K562 (cell line): Measurements from ENCODE around the gene CNTRL. TPM values are rescaled to one million over a fixed set of nuclear protein-coding genes. Genes with fewer than 3 reads are reported as not detected.

ENCODE experiments used
- BRD9 ChIP-seq: fragments of 450-650 bp; IDR thresholded peaks from 2 replicates; pipeline ENCODE4 v1.6.1; 2018; ENCODE audit warnings: low read depth; ENCODE audit not compliant: partially characterized antibody
- CHD4 ChIP-seq: fragments of 200-600 bp; sonication (generic); IDR thresholded peaks from 3 replicates; pipeline ENCODE4 v1.6.1; 2012; ENCODE audit warnings: low read depth, mild to moderate bottlenecking, mixed read lengths, low read length, inconsistent platforms; ENCODE audit not compliant: insufficient read depth, insufficient replicate concordance, poor library complexity, severe bottlenecking
- ERF ChIP-seq: fragments of 450-650 bp; formaldehyde crosslinking; IDR thresholded peaks from 2 replicates; pipeline ENCODE4 v1.4.0; 2020; ENCODE audit warnings: mild to moderate bottlenecking, mixed read lengths
- GABPA ChIP-seq: fragments of 200-800 bp; sonication (Bioruptor generic); conservative IDR thresholded peaks from 2 replicates; pipeline ENCODE4 v1.6.1; 2016; ENCODE audit warnings: low read depth, missing genetic modification characterization, missing compliant biosample characterization
- GABPB1 ChIP-seq: sonication (generic); formaldehyde crosslinking; IDR thresholded peaks from 2 replicates; pipeline ENCODE4 v1.8.0; 2022; ENCODE audit warnings: mild to moderate bottlenecking, missing genetic modification reagents
- GATAD2A ChIP-seq: fragments of 450-650 bp; IDR thresholded peaks from 2 replicates; pipeline ENCODE4 v1.6.1; 2017
- IFI16 ChIP-seq: fragments of 250-450 bp; sonication (Bioruptor Pico); IDR thresholded peaks from 2 replicates; pipeline ENCODE4 v2.1.2; 2022; ENCODE audit warnings: mild to moderate bottlenecking, inconsistent platforms
- MXI1 ChIP-seq: IDR thresholded peaks from 2 replicates; pipeline ENCODE4 v1.6.1; 2011; ENCODE audit warnings: low read depth, mild to moderate bottlenecking, improper control_type of control experiment, low read length
- MYC ChIP-seq, 2 experiments: fragments of 250-450 bp in 1 of 2; sonication (Bioruptor Pico) in 1 of 2; IDR thresholded peaks; 2 replicates each; pipeline versions ENCODE4 v1.5.1 to v1.6.1; 2012 to 2021; ENCODE audit warnings: low read depth in 2 of 2, borderline replicate concordance in 1 of 2, improper control_type of control experiment in 1 of 2, low read length in 1 of 2, mild to moderate bottlenecking in 1 of 2, moderate library complexity in 1 of 2
- POLR2H ChIP-seq: IDR thresholded peaks from 2 replicates; pipeline ENCODE4 v1.6.1; 2016; ENCODE audit warnings: missing genetic modification characterization, low read depth, mild to moderate bottlenecking, control low read depth, missing compliant biosample characterization, moderate library complexity
- RNF2 ChIP-seq: sonication (generic); IDR thresholded peaks from 2 replicates; pipeline ENCODE4 v1.6.1; 2016
- SMAD4 ChIP-seq: fragments of 250-450 bp; sonication (Bioruptor Pico); conservative IDR thresholded peaks from 2 replicates; pipeline ENCODE4 v1.8.0; 2021; ENCODE audit warnings: inconsistent platforms, mild to moderate bottlenecking, moderate library complexity
- TARDBP ChIP-seq: fragments of 450-650 bp; IDR thresholded peaks from 2 replicates; pipeline ENCODE4 v1.6.1; 2016
- TBP ChIP-seq: optimal IDR thresholded peaks from 2 replicates; pipeline ENCODE3; 2011; ENCODE audit warnings: low read depth, low read length, improper control_type of control experiment
- TCF7L2 ChIP-seq: fragments of 150-350 bp; IDR thresholded peaks from 2 replicates; pipeline ENCODE4 v1.6.1; 2016; ENCODE audit warnings: low read depth, mild to moderate bottlenecking, low read length, moderate library complexity
- ZKSCAN1 ChIP-seq: fragments of 150-350 bp; IDR thresholded peaks from 2 replicates; pipeline ENCODE4 v1.6.1; 2016; ENCODE audit warnings: low read depth, low read length
- ZKSCAN8 ChIP-seq: fragments of 200-800 bp; sonication (Bioruptor generic); IDR thresholded peaks from 2 replicates; pipeline ENCODE4 v1.6.1; 2016; ENCODE audit warnings: missing genetic modification characterization, missing compliant biosample characterization
- ZNF75A ChIP-seq: fragments of 450-650 bp; formaldehyde crosslinking; IDR thresholded peaks from 2 replicates; pipeline ENCODE4 v1.4.0; 2020; ENCODE audit warnings: mild to moderate bottlenecking
- polyA plus RNA-seq, 8 experiments: library from polyadenylated mRNA; depleted of rRNA in 4 of 8; stranded (reverse) in 5 of 8; unstranded in 3 of 8; fragments of >200 nt; fragmentation: Nextera tagmentation in 2 of 8; fragmentation: Illumina TruSeq in 1 of 8; extraction: Ambion mirVana in 2 of 8; extraction: Trizol in 1 of 8; gene quantifications; 2 replicates each; pipeline versions ENCODE4 v1.2.1 to v1.2.3, GENCODE V29; 2011 to 2014; ENCODE audit warnings: inconsistent platforms in 1 of 8, missing spikeins in 1 of 8
- total RNA-seq, 7 experiments: library from RNA; depleted of rRNA in 6 of 7; stranded (reverse); fragments of >200 nt in 6 of 7; fragmentation: Illumina TruSeq in 2 of 7; extraction: Trizol in 2 of 7; gene quantifications; 2 replicates each; pipeline versions ENCODE4 v1.2.1 to v1.2.3, GENCODE V29; 2011 to 2021; ENCODE audit warnings: low replicate concordance in 1 of 7
- TF ChIP-seq, protein P1 (sequence below): fragments of 450-650 bp; IDR thresholded peaks from 2 replicates; pipeline ENCODE4 v1.6.1; 2016; ENCODE audit warnings: low read depth, mild to moderate bottlenecking, moderate library complexity
- TF ChIP-seq, protein P2 (sequence below): fragments of 250-450 bp; sonication (Bioruptor Pico); IDR thresholded peaks from 2 replicates; pipeline ENCODE4 v1.4.0; 2020; ENCODE audit warnings: mild to moderate bottlenecking, moderate library complexity
- TF ChIP-seq, protein P3 (sequence below): IDR thresholded peaks from 2 replicates; pipeline ENCODE4 v1.6.1; 2011; ENCODE audit warnings: borderline replicate concordance, low read depth, mild to moderate bottlenecking, moderate library complexity, low read length; ENCODE audit not compliant: insufficient read depth, poor library complexity, severe bottlenecking
- TF ChIP-seq, protein P4 (sequence below): fragments of 450-650 bp; IDR thresholded peaks from 2 replicates; pipeline ENCODE4 v1.6.1; 2016

Gene CNTRL
- total and polyA plus RNA-seq, 9 of the 15 experiments (the other 6 are each of a cell fraction or from before 2014, with no cell fraction given), result 9.2 to 28.9 (median 20.5) TPM

DNA sequence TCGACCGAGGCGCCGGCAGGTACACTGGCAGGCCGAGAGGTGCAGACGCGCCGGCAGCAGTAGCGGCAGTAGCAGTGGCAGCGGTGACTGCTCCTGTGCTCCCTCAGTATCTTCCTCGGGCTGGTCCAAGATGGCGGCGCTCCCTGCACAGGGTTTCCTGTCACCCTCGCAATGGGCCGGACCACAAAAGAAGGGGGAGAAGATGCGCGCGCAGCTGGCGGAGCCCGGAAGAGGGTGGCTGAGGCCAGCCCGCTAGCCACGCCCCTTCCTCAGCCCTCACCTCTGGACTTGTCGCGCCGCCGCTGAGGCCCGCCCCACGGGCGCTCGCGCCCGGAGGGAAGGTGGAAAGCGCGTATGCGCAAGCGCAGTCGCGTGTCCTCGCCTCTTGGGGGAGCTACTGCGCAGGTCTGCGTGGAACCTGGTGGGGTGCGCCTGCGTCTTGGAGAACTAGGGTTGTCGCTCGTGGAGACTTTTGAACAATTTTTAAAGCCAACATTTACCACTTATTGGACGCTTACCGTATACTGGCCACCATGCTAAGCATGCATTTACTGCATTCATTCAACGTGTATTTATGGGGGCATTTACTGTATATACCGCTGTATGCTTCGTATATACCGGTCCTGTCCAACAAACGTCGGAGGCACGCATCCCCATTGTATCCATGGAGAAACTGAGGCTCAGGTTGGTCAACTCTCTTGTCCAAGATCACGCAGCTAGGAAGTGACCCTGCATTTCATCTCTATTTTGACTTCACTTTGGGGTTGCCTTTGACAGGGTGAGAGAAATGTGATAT, 127.2 kb downstream of the CNTRL start, which contains the start of gene RAB14 (continued):
- TF ChIP-seq, protein P1, sequence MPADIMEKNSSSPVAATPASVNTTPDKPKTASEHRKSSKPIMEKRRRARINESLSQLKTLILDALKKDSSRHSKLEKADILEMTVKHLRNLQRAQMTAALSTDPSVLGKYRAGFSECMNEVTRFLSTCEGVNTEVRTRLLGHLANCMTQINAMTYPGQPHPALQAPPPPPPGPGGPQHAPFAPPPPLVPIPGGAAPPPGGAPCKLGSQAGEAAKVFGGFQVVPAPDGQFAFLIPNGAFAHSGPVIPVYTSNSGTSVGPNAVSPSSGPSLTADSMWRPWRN, result no peak
- TF ChIP-seq MYC (IDR thresholded peaks at IDR 0.05; ENCODE audit: low read depth, low read length), result no peak; the same call in 1 of the 2 replicates
- no peak for TF ChIP-seq MYC (CRISPR knock-in tag; IDR thresholded peaks at IDR 0.05; ENCODE audit: borderline replicate concordance, low read depth)
- TF ChIP-seq RNF2, result no peak
- TF ChIP-seq TBP, result peak; percentile 76
- TF ChIP-seq, protein P2, sequence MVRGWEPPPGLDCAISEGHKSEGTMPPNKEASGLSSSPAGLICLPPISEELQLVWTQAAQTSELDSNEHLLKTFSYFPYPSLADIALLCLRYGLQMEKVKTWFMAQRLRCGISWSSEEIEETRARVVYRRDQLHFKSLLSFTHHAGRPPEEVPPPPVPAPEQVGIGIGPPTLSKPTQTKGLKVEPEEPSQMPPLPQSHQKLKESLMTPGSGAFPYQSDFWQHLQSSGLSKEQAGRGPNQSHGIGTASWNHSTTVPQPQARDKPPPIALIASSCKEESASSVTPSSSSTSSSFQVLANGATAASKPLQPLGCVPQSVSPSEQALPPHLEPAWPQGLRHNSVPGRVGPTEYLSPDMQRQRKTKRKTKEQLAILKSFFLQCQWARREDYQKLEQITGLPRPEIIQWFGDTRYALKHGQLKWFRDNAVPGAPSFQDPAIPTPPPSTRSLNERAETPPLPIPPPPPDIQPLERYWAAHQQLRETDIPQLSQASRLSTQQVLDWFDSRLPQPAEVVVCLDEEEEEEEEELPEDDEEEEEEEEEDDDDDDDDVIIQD (CRISPR knock-in tag), result 0 out of 2 replicates have a peak, but pooled peaks have one; percentile 67
- peak; percentile 59 for TF ChIP-seq SMAD4 (CRISPR knock-in tag)
- TF ChIP-seq GABPB1, result peak; percentile 80; the same call in 1 of the 2 replicates
- TF ChIP-seq ERF (CRISPR knock-in tag), result no peak
- peak; percentile 32; the same call in 1 of the 2 replicates for TF ChIP-seq MXI1
- no peak for TF ChIP-seq BRD9
- no peak for TF ChIP-seq IFI16
- peak; percentile 66; the same call in 1 of the 2 replicates for TF ChIP-seq POLR2H (tag)
- TF ChIP-seq, protein P3, sequence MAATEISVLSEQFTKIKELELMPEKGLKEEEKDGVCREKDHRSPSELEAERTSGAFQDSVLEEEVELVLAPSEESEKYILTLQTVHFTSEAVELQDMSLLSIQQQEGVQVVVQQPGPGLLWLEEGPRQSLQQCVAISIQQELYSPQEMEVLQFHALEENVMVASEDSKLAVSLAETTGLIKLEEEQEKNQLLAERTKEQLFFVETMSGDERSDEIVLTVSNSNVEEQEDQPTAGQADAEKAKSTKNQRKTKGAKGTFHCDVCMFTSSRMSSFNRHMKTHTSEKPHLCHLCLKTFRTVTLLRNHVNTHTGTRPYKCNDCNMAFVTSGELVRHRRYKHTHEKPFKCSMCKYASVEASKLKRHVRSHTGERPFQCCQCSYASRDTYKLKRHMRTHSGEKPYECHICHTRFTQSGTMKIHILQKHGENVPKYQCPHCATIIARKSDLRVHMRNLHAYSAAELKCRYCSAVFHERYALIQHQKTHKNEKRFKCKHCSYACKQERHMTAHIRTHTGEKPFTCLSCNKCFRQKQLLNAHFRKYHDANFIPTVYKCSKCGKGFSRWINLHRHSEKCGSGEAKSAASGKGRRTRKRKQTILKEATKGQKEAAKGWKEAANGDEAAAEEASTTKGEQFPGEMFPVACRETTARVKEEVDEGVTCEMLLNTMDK, result peak; percentile 77
- TF ChIP-seq ZKSCAN8, result peak; percentile 97
- TF ChIP-seq GABPA, result peak; percentile 85
- TF ChIP-seq, protein P4, sequence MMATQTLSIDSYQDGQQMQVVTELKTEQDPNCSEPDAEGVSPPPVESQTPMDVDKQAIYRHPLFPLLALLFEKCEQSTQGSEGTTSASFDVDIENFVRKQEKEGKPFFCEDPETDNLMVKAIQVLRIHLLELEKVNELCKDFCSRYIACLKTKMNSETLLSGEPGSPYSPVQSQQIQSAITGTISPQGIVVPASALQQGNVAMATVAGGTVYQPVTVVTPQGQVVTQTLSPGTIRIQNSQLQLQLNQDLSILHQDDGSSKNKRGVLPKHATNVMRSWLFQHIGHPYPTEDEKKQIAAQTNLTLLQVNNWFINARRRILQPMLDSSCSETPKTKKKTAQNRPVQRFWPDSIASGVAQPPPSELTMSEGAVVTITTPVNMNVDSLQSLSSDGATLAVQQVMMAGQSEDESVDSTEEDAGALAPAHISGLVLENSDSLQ, result peak; percentile 20; the same call in 1 of the 2 replicates
- peak; percentile 100 for TF ChIP-seq GATAD2A
- TF ChIP-seq TARDBP, result peak; percentile 100
- TF ChIP-seq TCF7L2, result peak; percentile 65
- TF ChIP-seq ZKSCAN1, result 0 out of 2 replicates have a peak, but pooled peaks have one; percentile 16
- 0 out of 2 replicates have a peak, but pooled peaks have one; percentile 43 for TF ChIP-seq ZNF75A
- TF ChIP-seq CHD4, result peak; percentile 73
